HepG2 (cell line): ENCODE measurements around the gene INO80B. TPM values are rescaled to one million over a fixed set of nuclear protein-coding genes. Genes with fewer than 3 reads are reported as not detected.

Experiments
- CAMTA2 ChIP-seq: sonication (generic); formaldehyde crosslinking; IDR thresholded peaks from 2 replicates; pipeline ENCODE4 v1.4.0; 2020; ENCODE audit warnings: mild to moderate bottlenecking, missing genetic modification reagents, borderline replicate concordance
- DDIT3 ChIP-seq: sonication (generic); formaldehyde crosslinking; IDR thresholded peaks from 2 replicates; pipeline ENCODE4 v1.4.0; 2020; ENCODE audit warnings: mild to moderate bottlenecking, missing genetic modification reagents
- DPF2 ChIP-seq: sonication (generic); formaldehyde crosslinking; IDR thresholded peaks from 2 replicates; pipeline ENCODE4 v1.4.0; 2020; ENCODE audit warnings: mild to moderate bottlenecking, low read depth, missing genetic modification reagents, borderline replicate concordance
- FOXC1 ChIP-seq: sonication (generic); formaldehyde crosslinking; IDR thresholded peaks from 2 replicates; pipeline ENCODE4 v1.8.0; 2022; ENCODE audit warnings: mild to moderate bottlenecking, missing genetic modification reagents, borderline replicate concordance
- HES4 ChIP-seq: sonication (generic); formaldehyde crosslinking; IDR thresholded peaks from 2 replicates; pipeline ENCODE4 v1.9.0; 2021; ENCODE audit warnings: mild to moderate bottlenecking, missing genetic modification reagents, borderline replicate concordance
- HIVEP1 ChIP-seq: sonication (generic); formaldehyde crosslinking; IDR thresholded peaks from 2 replicates; pipeline ENCODE4 v1.4.0; 2020; ENCODE audit warnings: mild to moderate bottlenecking, missing genetic modification reagents
- MAFF ChIP-seq: IDR thresholded peaks from 2 replicates; pipeline ENCODE4 v1.6.1; 2011; ENCODE audit warnings: low read depth, low read length, improper control_type of control experiment
- MEIS2 ChIP-seq: sonication (generic); formaldehyde crosslinking; IDR thresholded peaks from 2 replicates; pipeline ENCODE4 v1.9.0; 2021; ENCODE audit warnings: mild to moderate bottlenecking, missing genetic modification reagents
- NCOA2 ChIP-seq: sonication (generic); formaldehyde crosslinking; IDR thresholded peaks from 2 replicates; pipeline ENCODE4 v1.8.0; 2022; ENCODE audit warnings: inconsistent platforms
- NR3C1 ChIP-seq: sonication (generic); formaldehyde crosslinking; IDR thresholded peaks from 2 replicates; pipeline ENCODE4 v1.4.0; 2020; ENCODE audit warnings: missing genetic modification reagents
- PHB2 ChIP-seq: fragments of 450-650 bp; IDR thresholded peaks from 2 replicates; pipeline ENCODE4 v1.6.1; 2018; ENCODE audit not compliant: partially characterized antibody
- RAD21 ChIP-seq: fragments of 450-650 bp; formaldehyde crosslinking; IDR thresholded peaks from 2 replicates; pipeline ENCODE4 v1.5.0; 2020; ENCODE audit warnings: mild to moderate bottlenecking
- SP5 ChIP-seq: IDR thresholded peaks from 2 replicates; pipeline ENCODE4 v1.6.1; 2016; ENCODE audit warnings: low read depth, borderline replicate concordance
- SYNCRIP ChIP-seq: fragments of 200-400 bp; formaldehyde crosslinking; IDR thresholded peaks from 2 replicates; pipeline ENCODE4 v1.6.1; 2018; ENCODE audit warnings: mild to moderate bottlenecking, low read depth, low read length; ENCODE audit not compliant: insufficient read depth
- ZNF143 ChIP-seq: sonication (generic); formaldehyde crosslinking; IDR thresholded peaks from 2 replicates; pipeline ENCODE4 v1.4.0; 2020; ENCODE audit warnings: missing genetic modification reagents
- ZNF20 ChIP-seq: sonication (generic); formaldehyde crosslinking; IDR thresholded peaks from 2 replicates; pipeline ENCODE4 v1.4.0; 2020; ENCODE audit warnings: mild to moderate bottlenecking, moderate library complexity, missing genetic modification reagents
- ZNF225 ChIP-seq: sonication (generic); formaldehyde crosslinking; IDR thresholded peaks from 2 replicates; pipeline ENCODE4 v1.4.0; 2020; ENCODE audit warnings: mild to moderate bottlenecking, missing genetic modification reagents
- ZNF382 ChIP-seq: sonication (generic); formaldehyde crosslinking; IDR thresholded peaks from 2 replicates; pipeline ENCODE4 v1.5.0; 2020; ENCODE audit warnings: missing genetic modification reagents, mild to moderate bottlenecking, borderline replicate concordance
- ZNF460 ChIP-seq: sonication (generic); formaldehyde crosslinking; IDR thresholded peaks from 2 replicates; pipeline ENCODE4 v1.5.1; 2020; ENCODE audit warnings: missing genetic modification reagents, mild to moderate bottlenecking, borderline replicate concordance
- ZNF549 ChIP-seq: sonication (generic); formaldehyde crosslinking; IDR thresholded peaks from 2 replicates; pipeline ENCODE4 v1.5.0; 2020; ENCODE audit warnings: missing genetic modification reagents
- ZNF619 ChIP-seq: sonication (generic); formaldehyde crosslinking; IDR thresholded peaks from 2 replicates; pipeline ENCODE4 v1.4.0; 2020; ENCODE audit warnings: mild to moderate bottlenecking, missing genetic modification reagents
- ZNF674 ChIP-seq: sonication (generic); formaldehyde crosslinking; IDR thresholded peaks from 2 replicates; pipeline ENCODE4 v1.5.0; 2020; ENCODE audit warnings: low read depth, mild to moderate bottlenecking, missing genetic modification reagents
- ZNF761 ChIP-seq: sonication (generic); formaldehyde crosslinking; conservative IDR thresholded peaks from 2 replicates; pipeline ENCODE4 v1.4.0; 2020; ENCODE audit warnings: mild to moderate bottlenecking, missing genetic modification reagents
- ZNF83 ChIP-seq: sonication (generic); formaldehyde crosslinking; IDR thresholded peaks from 2 replicates; pipeline ENCODE4 v1.4.0; 2020; ENCODE audit warnings: missing genetic modification reagents, mild to moderate bottlenecking, borderline replicate concordance
- ZSCAN5A ChIP-seq: sonication (generic); formaldehyde crosslinking; IDR thresholded peaks from 2 replicates; pipeline ENCODE4 v1.8.0; 2022; ENCODE audit warnings: mild to moderate bottlenecking, missing genetic modification reagents, borderline replicate concordance
- polyA plus RNA-seq, 8 experiments: library from polyadenylated mRNA; depleted of rRNA in 3 of 8; stranded (reverse) in 7 of 8; unstranded in 1 of 8; fragments of >200 nt; fragmentation: Illumina TruSeq in 4 of 8; extraction: Trizol in 4 of 8; gene quantifications; 2 replicates each; pipeline versions ENCODE4 v1.2.1 to v1.2.3, GENCODE V29; 2011 to 2016; ENCODE audit warnings: low read depth in 4 of 8, missing spikeins in 1 of 8, mixed read lengths in 1 of 8; ENCODE audit not compliant: insufficient read depth in 1 of 8
- total RNA-seq, 5 experiments: library from RNA; depleted of rRNA; stranded (reverse); fragments of >200 nt; fragmentation: Illumina TruSeq; extraction: Trizol; gene quantifications; 2 replicates each; pipeline ENCODE4 v1.2.3, GENCODE V29; 2016; ENCODE audit warnings: low read depth in 1 of 5
- TF ChIP-seq, protein P1 (sequence below): IDR thresholded peaks from 2 replicates; pipeline ENCODE4 v1.6.1; 2016; ENCODE audit warnings: low read depth, borderline replicate concordance
- TF ChIP-seq, protein P2 (sequence below): sonication (generic); formaldehyde crosslinking; IDR thresholded peaks from 2 replicates; pipeline ENCODE4 v1.4.0; 2020; ENCODE audit warnings: missing genetic modification reagents
- TF ChIP-seq, protein P3 (sequence below): sonication (generic); formaldehyde crosslinking; IDR thresholded peaks from 2 replicates; pipeline ENCODE4 v1.5.1; 2020; ENCODE audit warnings: missing genetic modification reagents, mild to moderate bottlenecking, borderline replicate concordance

Gene INO80B
- total and polyA plus RNA-seq, 2 of the 13 experiments (the other 11 are each of a cell fraction or from before 2014, with no cell fraction given): 6.2 to 14.5 TPM

- TF ChIP-seq ZNF225 (CRISPR knock-in tag) (no peak), FOXC1 (peak; percentile 40; the same call in 1 of the 2 replicates), ZSCAN5A (CRISPR knock-in tag) (no peak), ZNF143 (CRISPR knock-in tag) (peak; percentile 74), MEIS2 (no peak), PHB2 (no peak), DPF2 (peak; percentile 60), NR3C1 (no peak), HES4 (CRISPR knock-in tag) (no peak; the same call in 1 of the 2 replicates), SYNCRIP (no peak), ZNF761 (CRISPR knock-in tag) (peak; percentile 23; the same call in 1 of the 2 replicates), SP5 (peak; percentile 90), HIVEP1 (CRISPR knock-in tag) (no peak), ZNF83 (no peak; the same call in 1 of the 2 replicates), ZNF549 (CRISPR knock-in tag) (no peak), ZNF20 (CRISPR knock-in tag) (no peak), ZNF674 (CRISPR knock-in tag) (no peak), NCOA2 (peak; percentile 86), DDIT3 (CRISPR knock-in tag) (no peak), ZNF382 (CRISPR knock-in tag) (no peak), RAD21 (CRISPR knock-in tag) (no peak), CAMTA2 (CRISPR knock-in tag) (no peak), ZNF619 (CRISPR knock-in tag) (peak; percentile 36; the same call in 1 of the 2 replicates), ZNF460 (CRISPR knock-in tag) (no peak), MAFF (no peak)
- TF ChIP-seq, protein P1, sequence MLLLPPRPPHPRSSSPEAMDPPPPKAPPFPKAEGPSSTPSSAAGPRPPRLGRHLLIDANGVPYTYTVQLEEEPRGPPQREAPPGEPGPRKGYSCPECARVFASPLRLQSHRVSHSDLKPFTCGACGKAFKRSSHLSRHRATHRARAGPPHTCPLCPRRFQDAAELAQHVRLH: peak; percentile 82; the same call in 1 of the 2 replicates
- TF ChIP-seq, protein P2, sequence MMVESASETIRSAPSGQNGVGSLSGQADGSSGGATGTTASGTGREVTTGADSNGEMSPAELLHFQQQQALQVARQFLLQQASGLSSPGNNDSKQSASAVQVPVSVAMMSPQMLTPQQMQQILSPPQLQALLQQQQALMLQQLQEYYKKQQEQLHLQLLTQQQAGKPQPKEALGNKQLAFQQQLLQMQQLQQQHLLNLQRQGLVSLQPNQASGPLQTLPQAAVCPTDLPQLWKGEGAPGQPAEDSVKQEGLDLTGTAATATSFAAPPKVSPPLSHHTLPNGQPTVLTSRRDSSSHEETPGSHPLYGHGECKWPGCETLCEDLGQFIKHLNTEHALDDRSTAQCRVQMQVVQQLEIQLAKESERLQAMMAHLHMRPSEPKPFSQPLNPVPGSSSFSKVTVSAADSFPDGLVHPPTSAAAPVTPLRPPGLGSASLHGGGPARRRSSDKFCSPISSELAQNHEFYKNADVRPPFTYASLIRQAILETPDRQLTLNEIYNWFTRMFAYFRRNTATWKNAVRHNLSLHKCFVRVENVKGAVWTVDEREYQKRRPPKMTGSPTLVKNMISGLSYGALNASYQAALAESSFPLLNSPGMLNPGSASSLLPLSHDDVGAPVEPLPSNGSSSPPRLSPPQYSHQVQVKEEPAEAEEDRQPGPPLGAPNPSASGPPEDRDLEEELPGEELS: no peak
- TF ChIP-seq, protein P3, sequence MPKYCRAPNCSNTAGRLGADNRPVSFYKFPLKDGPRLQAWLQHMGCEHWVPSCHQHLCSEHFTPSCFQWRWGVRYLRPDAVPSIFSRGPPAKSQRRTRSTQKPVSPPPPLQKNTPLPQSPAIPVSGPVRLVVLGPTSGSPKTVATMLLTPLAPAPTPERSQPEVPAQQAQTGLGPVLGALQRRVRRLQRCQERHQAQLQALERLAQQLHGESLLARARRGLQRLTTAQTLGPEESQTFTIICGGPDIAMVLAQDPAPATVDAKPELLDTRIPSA (CRISPR knock-in tag): no peak
These were observed 47.3 kb downstream of the INO80B start (continued) for GRCh38 chr2:74502147-74502719.
